Measurements from ENCODE around the gene MICAL3.

GRCh38 chr22:17960695-17961445 is 63.5 kb downstream of the MICAL3 start:
- no peak for TF ChIP-seq REST (IDR thresholded peaks at IDR 0.05; ENCODE audit: insufficient read depth in 1 of 2, low read depth in 2 of 2, low read length in 2 of 2)
- TF ChIP-seq POLR2AphosphoS5 (IDR thresholded peaks at IDR 0.05; ENCODE audit: low read depth, low read length): no peak

All from PFSK-1 (cell line).